Chondrocyte (in vitro differentiated cells): ENCODE measurements around the gene TRPM2. TPM values are rescaled to one million over a fixed set of nuclear protein-coding genes. Genes with fewer than 3 reads are reported as not detected.

Experiments
- DNase-seq: peaks from one replicate; pipeline ENCODE4 v3.0.0; 2021; ENCODE audit warnings: mixed read lengths, low spot score
- H3K27ac Mint-ChIP-seq: one replicate; pipeline ENCODE4 v1.8.0; 2021; ENCODE audit warnings: mild to moderate bottlenecking, moderate library complexity, mixed read lengths; ENCODE audit not compliant: unreplicated experiment
- H3K27me3 Mint-ChIP-seq: 2 replicates; pipeline ENCODE4 v1.8.0; 2021; ENCODE audit warnings: low read depth, mixed read lengths
- H3K36me3 Mint-ChIP-seq: 2 replicates; pipeline ENCODE4 v1.8.0; 2021; ENCODE audit warnings: low read depth, mixed read lengths
- H3K4me1 Mint-ChIP-seq: 2 replicates; pipeline ENCODE4 v1.8.0; 2021; ENCODE audit warnings: low read depth, mild to moderate bottlenecking, mixed read lengths
- H3K4me3 Mint-ChIP-seq: one replicate; pipeline ENCODE4 v1.8.0; 2021; ENCODE audit warnings: mild to moderate bottlenecking, moderate library complexity, mixed read lengths; ENCODE audit not compliant: unreplicated experiment
- H3K9me3 Mint-ChIP-seq: 2 replicates; pipeline ENCODE4 v1.8.0; 2021; ENCODE audit warnings: low read depth, mixed read lengths
- CTCF ChIP-seq: fragments of 200-600 bp; sonication (generic); IDR thresholded peaks from 2 replicates; pipeline ENCODE4 v1.5.0; 2021; ENCODE audit warnings: antibody characterized with exemption, mild to moderate bottlenecking, moderate library complexity
- total RNA-seq: library from RNA; stranded (reverse); gene quantifications from 3 replicates; pipeline ENCODE4 v1.2.1, GENCODE V29; 2021

The TRPM2 gene
- total RNA-seq, 1 donor from 2014 or later, result 0.32 TPM

- H3K27me3 Mint-ChIP-seq, result peaks cover 22% of the 10 kb centered on the region
- H3K4me3 Mint-ChIP-seq, result no peak overlapping the region
- no peak for DNase-seq
- H3K4me1 Mint-ChIP-seq, result no peaks in the 10 kb centered on the region
- TF ChIP-seq CTCF, result no peak
- H3K36me3 Mint-ChIP-seq, result no peaks in the 10 kb centered on the region
- no peaks in the 10 kb centered on the region for H3K9me3 Mint-ChIP-seq
- no peak overlapping the region for H3K27ac Mint-ChIP-seq
Observed at GRCh38 chr21:44354775-44355771, 1.7 kb downstream of the TRPM2 start.

GRCh38 chr21:44356160-44356559 is 2.7 kb downstream of the TRPM2 start:
- no peak for TF ChIP-seq CTCF

GRCh38 chr21:44356636-44357035 is 3.2 kb downstream of the TRPM2 start:
- peaks cover 22% of the 10 kb centered on the region for H3K27me3 Mint-ChIP-seq
- no peak overlapping the region for H3K4me3 Mint-ChIP-seq
- H3K4me1 Mint-ChIP-seq, result no peaks in the 10 kb centered on the region
- DNase-seq, result no peak
- no peak overlapping the region for H3K27ac Mint-ChIP-seq
- TF ChIP-seq CTCF, result no peak
- H3K36me3 Mint-ChIP-seq, result no peaks in the 10 kb centered on the region
- H3K9me3 Mint-ChIP-seq, result no peaks in the 10 kb centered on the region

More at GRCh38 chr21:44356160-44356559, 2.7 kb downstream of the TRPM2 start:
- H3K36me3 Mint-ChIP-seq, result no peaks in the 10 kb centered on the region
- H3K9me3 Mint-ChIP-seq, result no peaks in the 10 kb centered on the region
- H3K27ac Mint-ChIP-seq, result no peak overlapping the region
- H3K4me1 Mint-ChIP-seq, result no peaks in the 10 kb centered on the region
- DNase-seq, result no peak
- peaks cover 22% of the 10 kb centered on the region for H3K27me3 Mint-ChIP-seq
- H3K4me3 Mint-ChIP-seq, result no peak overlapping the region

GRCh38 chr21:44357064-44357837 is 3.8 kb downstream of the TRPM2 start:
- no peaks in the 10 kb centered on the region for H3K4me1 Mint-ChIP-seq
- no peak overlapping the region for H3K4me3 Mint-ChIP-seq
- no peak for DNase-seq
- no peaks in the 10 kb centered on the region for H3K36me3 Mint-ChIP-seq
- no peak for TF ChIP-seq CTCF
- peaks cover 21% of the 10 kb centered on the region for H3K27me3 Mint-ChIP-seq
- no peak overlapping the region for H3K27ac Mint-ChIP-seq
- no peaks in the 10 kb centered on the region for H3K9me3 Mint-ChIP-seq

- Mint-ChIP-seq H3K4me1 (no peaks in the 10 kb centered on the region), H3K9me3 (peaks cover 10% of the 10 kb centered on the region), H3K27ac (no peak overlapping the region), H3K27me3 (peaks cover 9% of the 10 kb centered on the region), H3K36me3 (no peaks in the 10 kb centered on the region), H3K4me3 (no peak overlapping the region)
- TF ChIP-seq CTCF, result no peak
- DNase-seq, result no peak
Observed at GRCh38 chr21:44359396-44359795, 6.0 kb downstream of the TRPM2 start.
